Esophagus squamous epithelium (tissue), 4 donors: Measurements from ENCODE around the gene MEFV.

Source experiments
- POLR2A ChIP-seq, 4 donors: fragments of 450-650 bp; IDR thresholded peaks; one replicate each; pipeline ENCODE4 v1.6.1; 2017; ENCODE audit warnings: antibody characterized with exemption in 4 of 4, mild to moderate bottlenecking in 4 of 4, moderate library complexity in 3 of 4
- TF ChIP-seq, protein P1 (sequence below), 6 experiments: fragments of 450-650 bp in 4 of 6; fragments of 200-600 bp in 2 of 6; sonication (generic) in 2 of 6; IDR thresholded peaks; one replicate each; pipeline ENCODE4 v1.5.1; 2016 to 2019; ENCODE audit warnings: antibody characterized with exemption in 6 of 6, mild to moderate bottlenecking in 4 of 6, moderate library complexity in 4 of 6

DNA sequence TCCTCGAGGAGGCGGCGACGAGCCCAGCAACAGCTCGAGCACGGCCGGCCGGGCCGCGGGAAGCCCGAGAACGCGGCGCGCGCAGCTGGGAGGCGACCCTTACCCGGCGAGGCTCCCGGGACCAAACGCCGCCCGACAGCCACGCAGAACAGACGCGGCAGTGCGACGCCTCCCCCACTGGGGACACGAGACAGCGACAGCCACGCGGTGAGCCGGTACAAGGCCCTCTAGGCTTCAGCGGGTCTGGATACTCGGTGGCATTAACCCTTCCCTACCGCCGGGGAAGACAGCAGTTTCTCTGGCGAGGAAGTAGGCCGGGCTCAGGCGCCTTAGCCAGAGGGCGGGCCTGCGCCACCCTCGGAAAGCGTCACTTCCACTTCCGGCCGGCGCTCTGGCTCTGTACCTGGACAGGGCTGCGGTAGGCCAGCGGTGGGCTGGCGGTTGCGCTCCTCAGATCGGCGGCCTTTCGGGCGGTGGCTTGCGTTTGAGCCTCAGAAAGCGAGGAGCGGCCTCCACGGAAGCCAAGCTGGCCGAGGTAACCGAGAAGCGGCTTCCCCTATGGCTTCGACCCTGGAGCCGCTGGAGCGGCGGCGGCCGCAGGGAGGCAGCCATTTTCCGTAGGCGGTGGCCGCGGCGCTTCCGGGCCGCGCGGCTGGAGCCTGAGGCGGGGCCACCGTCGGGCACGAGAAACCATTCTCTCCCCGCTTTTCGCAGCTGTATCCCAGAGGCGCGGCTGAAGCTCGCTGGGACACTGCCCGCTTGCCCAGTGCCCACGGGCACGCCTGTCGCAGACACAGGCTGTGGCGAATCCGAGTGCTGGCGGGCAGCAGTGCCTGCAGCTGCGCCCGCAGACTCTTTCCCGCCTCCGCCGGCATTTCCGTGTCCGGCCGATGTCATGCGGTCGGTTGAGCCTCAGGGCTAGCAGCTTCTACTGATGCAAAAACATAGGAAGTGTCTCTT, 49.0 kb upstream of the MEFV start, which contains the start of the genes TIGD7 and ZNF75A:
- TF ChIP-seq, protein P1, sequence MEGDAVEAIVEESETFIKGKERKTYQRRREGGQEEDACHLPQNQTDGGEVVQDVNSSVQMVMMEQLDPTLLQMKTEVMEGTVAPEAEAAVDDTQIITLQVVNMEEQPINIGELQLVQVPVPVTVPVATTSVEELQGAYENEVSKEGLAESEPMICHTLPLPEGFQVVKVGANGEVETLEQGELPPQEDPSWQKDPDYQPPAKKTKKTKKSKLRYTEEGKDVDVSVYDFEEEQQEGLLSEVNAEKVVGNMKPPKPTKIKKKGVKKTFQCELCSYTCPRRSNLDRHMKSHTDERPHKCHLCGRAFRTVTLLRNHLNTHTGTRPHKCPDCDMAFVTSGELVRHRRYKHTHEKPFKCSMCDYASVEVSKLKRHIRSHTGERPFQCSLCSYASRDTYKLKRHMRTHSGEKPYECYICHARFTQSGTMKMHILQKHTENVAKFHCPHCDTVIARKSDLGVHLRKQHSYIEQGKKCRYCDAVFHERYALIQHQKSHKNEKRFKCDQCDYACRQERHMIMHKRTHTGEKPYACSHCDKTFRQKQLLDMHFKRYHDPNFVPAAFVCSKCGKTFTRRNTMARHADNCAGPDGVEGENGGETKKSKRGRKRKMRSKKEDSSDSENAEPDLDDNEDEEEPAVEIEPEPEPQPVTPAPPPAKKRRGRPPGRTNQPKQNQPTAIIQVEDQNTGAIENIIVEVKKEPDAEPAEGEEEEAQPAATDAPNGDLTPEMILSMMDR (IDR thresholded peaks at IDR 0.05), result peak in 3 of 6 experiments; percentile 20 to 30 (median 30)
- TF ChIP-seq POLR2A (IDR thresholded peaks at IDR 0.05), result peak in 2 of 4 donors; percentile 69 to 79
